ENCODE results near the gene TMEM42. TPM values are rescaled to one million over a fixed set of nuclear protein-coding genes. Genes with fewer than 3 reads are reported as not detected.

Gene TMEM42
- total and polyA plus RNA-seq, 2 of the 8 experiments (the other 6 are each of a cell fraction or from before 2014, with no cell fraction given) = 11.2 to 41.4 TPM

GRCh38 chr3:44875596-44875995 is 13.9 kb downstream of the TMEM42 start:
- Histone ChIP-seq H3K79me1 (ENCODE audit: low read depth, low read length) (no peaks in the 10 kb centered on the region), H3K4me1 (replicated peaks in 1 of 4; ENCODE audit: control insufficient read depth in 3 of 4, insufficient read depth in 4 of 4, low read length in 3 of 4) (no peaks in the 10 kb centered on the region), H3K4me3 (ENCODE audit: extremely low read depth in 1 of 4, insufficient read depth in 2 of 4, low read depth in 3 of 4, low read length in 4 of 4) (no peak overlapping the region), H3K27ac (ENCODE audit: low read depth, low read length) (no peak overlapping the region), H3K9me3 (ENCODE audit: insufficient read depth in 2 of 2, low read depth in 1 of 2, low read length in 1 of 2) (no peaks in the 10 kb centered on the region), H3K14ac (ENCODE audit: insufficient read length) (no peak overlapping the region), H2BK15ac (ENCODE audit: low read length) (no peak overlapping the region), H3K4ac (replicated peaks; ENCODE audit: insufficient read length, low read depth, low read length) (no peak overlapping the region), H2BK12ac (ENCODE audit: low read depth, low read length) (no peak overlapping the region), H4K91ac (replicated peaks; ENCODE audit: insufficient read length, low read length) (no peak overlapping the region), H2AK5ac (ENCODE audit: low read depth, low read length) (no peak overlapping the region), H3K23ac (ENCODE audit: insufficient read length) (no peak overlapping the region), H3K56ac (replicated peaks; ENCODE audit: insufficient read length, low read depth, low read length) (no peak overlapping the region), H3K36me3 (ENCODE audit: control insufficient read depth in 2 of 4, insufficient read depth in 4 of 4, low read length in 3 of 4) (no peaks in the 10 kb centered on the region), H4K5ac (ENCODE audit: insufficient read length, low read depth, low read length) (no peak overlapping the region), H2BK120ac (replicated peaks; ENCODE audit: low read depth, low read length) (no peak overlapping the region), H4K8ac (ENCODE audit: extremely low read depth, insufficient read depth, low read length) (no peak overlapping the region), H4K20me1 (replicated peaks in 1 of 2; ENCODE audit: control insufficient read depth in 1 of 2, insufficient read depth in 2 of 2, low read length in 2 of 2) (no peaks in the 10 kb centered on the region), H3K27me3 (replicated peaks in 1 of 4; ENCODE audit: control insufficient read depth in 3 of 4, extremely low read depth in 1 of 4, insufficient read depth in 3 of 4, low read length in 3 of 4) (no peaks in the 10 kb centered on the region), H3K9ac (replicated peaks in 1 of 4; ENCODE audit: extremely low read depth in 1 of 4, low read depth in 3 of 4, low read length in 3 of 4) (no peak overlapping the region), H2BK5ac (ENCODE audit: low read depth, low read length) (no peak overlapping the region), H3K18ac (ENCODE audit: extremely low read depth, low read length) (no peak overlapping the region), H2AFZ (ENCODE audit: low read length) (no peak overlapping the region), H3K79me2 (ENCODE audit: control insufficient read depth in 1 of 2, insufficient read depth in 2 of 2, low read length in 2 of 2) (no peaks in the 10 kb centered on the region), H2BK20ac (ENCODE audit: low read length) (no peak overlapping the region), H3K23me2 (ENCODE audit: low read depth, low read length) (no peaks in the 10 kb centered on the region), H3K4me2 (ENCODE audit: insufficient read depth in 1 of 2, low read depth in 2 of 2, low read length in 2 of 2) (no peak overlapping the region)
- WGBS, 2 experiments (ENCODE audit: extremely low coverage in 1 of 2, insufficient coverage in 1 of 2, insufficient read length in 1 of 2, insufficient replicate concordance in 2 of 2, low coverage in 1 of 2, low lambda C conversion rate in 2 of 2, missing lambda C conversion rate in 1 of 2) = 77% methylated on average over 3 of the region's 3 CpGs; no CpG with 5 or more reads in 1 of the 2 experiments
- ChIA-PET POLR2A (ENCODE audit: partially characterized antibody) (interaction anchor here (1.1 kb wide), 1 partner anchor 113 kb away, joined by 3 read pairs; no protein-coding TSS in a partner anchor), CTCF (ENCODE audit: partially characterized antibody) (interaction anchor here (0.8 kb wide), 1 partner anchor 10 kb away, joined by 3 read pairs; no protein-coding TSS in a partner anchor)
- FAIRE-seq = no peak
- TF ChIP-seq NANOG (IDR thresholded peaks at IDR 0.05; ENCODE audit: insufficient read depth, low read depth, low read length, poor library complexity, severe bottlenecking) (no peak), CEBPB (IDR thresholded peaks at IDR 0.05; ENCODE audit: low read depth, low read length) (peak; percentile 24; the same call in 1 of the 2 replicates)
- no peak for DNase-seq (ENCODE audit: low read depth in 1 of 2, low spot score in 2 of 2)

Measured in H1 (cell line).